ENCODE results near the gene NANOS1.

GRCh38 chr10:119026301-119027110 lies 3.0 kb upstream of the NANOS1 start:
- no peak for TF ChIP-seq CTCF (IDR thresholded peaks at IDR 0.05)
- no peak for TF ChIP-seq POLR2AphosphoS5 (IDR thresholded peaks at IDR 0.05)
- no peak for TF ChIP-seq POLR2A (IDR thresholded peaks at IDR 0.05)

Data from sigmoid colon (tissue), 4 donors.